T-helper 2 cell (primary cell): Measurements from ENCODE around the gene KIAA1755.
"Not testable (repeated sequence)": the region's sequence is repeated elsewhere in the genome, so short reads cannot be mapped to it uniquely, and the experiment has no call there.

Experiments
- DNase-seq, 5 experiments: peaks; one replicate each; pipeline versions ENCODE4 v3.0.0 to v3.0.0-alpha.2; 2012 to 2022

Gene KIAA1755

DNA sequence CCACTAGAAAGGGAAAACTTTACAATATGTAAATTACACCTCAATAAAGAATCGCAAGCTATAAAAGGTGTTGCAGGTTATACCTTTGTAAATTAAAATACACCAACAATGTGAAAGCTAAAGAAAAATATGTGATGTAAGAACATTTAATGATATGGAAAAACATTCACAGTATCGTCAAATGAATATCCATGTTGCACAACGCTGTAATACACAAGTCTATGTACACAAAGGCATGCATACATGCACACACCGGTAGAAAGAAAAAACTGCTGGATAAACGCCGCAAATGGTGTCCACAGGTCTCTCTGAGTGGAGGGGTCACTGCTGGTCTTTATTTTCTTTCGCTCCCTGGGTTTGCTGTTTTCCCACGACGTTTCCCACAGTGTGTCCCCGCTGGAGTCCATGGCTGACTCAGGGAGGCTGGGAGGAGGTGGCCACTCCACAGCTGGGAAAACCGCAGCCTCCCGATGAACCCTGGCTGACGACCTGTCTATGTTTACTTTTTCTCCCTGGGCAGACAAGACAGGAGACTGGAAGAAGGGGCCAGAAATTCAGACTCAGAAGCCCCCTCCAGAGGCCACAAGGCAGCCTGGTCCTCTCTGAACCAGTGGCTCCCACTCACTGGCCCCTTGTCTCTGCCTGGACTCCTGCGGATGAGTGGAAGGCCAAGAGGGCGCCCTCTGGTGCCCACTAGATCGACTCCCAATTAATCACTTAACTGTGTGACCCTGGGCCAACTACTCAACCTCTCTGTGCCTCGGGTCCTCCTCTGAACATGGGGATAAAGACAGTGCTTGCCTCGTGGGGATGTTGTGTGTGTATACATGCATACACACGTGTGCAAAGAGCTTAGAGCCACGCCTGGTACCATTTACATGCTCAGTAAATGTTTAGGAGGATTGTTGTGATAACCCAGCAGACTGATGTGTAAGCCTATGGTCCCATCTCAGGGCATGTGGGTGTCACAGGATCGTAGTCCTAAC lies 30.6 kb upstream of the KIAA1755 start:
- no peak for DNase-seq

DNA sequence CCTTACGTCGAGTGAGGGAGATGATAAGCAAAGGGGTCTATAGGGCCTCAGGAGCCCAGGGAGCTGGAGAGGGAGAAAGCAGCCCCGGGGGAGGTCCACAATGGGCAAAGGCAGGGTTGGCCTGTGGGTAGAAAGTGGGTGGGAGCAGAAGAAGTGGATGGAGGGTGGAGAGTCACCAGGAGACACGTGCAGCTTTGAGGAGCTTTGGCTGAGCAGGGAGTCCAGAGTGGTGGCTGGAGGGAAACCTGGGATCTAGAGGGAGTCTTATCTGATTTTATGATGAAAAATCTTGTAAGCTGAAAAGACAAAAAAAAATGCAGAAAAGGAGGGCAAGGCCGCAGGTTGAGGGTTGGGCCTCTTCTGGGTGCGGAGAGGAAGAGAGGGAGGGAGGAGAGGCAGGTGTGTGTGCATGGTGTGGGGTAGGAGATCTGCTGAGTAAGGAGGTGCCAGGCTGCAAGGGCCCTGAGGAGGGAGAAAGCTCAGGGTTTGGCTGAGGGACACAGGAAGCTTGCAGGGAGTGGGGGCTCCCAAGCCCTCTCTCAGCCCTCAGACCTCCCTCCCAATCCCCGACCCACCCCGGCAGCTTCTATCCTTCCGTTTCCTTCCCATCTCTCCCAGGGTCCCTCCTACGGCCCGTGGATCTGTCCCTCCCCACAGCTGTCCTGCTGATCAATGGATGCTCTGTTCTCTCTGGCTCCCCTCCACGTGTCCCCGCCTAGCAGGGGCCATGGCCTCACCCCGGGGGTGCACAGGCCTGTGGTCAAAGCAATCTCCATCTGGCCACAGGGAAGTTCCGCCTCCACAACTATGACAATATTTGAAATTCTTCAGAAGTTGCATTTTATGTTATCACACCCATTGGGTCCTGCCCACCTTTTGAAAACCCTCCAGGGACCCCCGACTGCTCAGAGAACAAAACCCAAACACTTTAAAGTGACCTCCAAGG lies 26.3 kb upstream of the KIAA1755 start:
- DNase-seq: no peak

DNA sequence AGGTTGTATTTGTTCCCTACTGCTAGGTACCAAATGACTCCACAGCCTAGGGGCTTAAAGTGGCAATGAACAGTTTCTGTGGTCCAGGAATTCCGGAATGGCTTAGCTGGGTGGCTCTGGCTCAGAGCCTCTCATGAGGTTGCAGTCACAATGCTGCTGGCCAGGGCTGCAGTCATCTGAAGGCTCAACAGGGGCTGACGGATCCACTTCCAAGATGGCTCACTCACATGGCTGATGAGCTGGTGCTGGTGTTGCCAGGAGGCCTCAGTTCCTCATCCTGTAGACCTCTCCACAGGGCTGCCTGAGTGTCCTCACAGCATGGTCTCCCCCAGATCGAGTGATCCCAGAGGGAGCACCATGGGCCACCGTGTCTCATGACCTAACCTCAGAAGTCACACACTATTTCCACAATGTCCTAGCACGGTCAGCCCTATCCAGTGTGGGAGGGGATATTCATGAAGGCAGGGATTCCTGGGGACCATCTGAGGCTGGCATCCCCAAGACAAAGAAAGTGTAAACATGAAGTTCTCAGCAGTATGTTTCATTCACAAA lies 24.4 kb upstream of the KIAA1755 start:
- no peak for DNase-seq

DNA sequence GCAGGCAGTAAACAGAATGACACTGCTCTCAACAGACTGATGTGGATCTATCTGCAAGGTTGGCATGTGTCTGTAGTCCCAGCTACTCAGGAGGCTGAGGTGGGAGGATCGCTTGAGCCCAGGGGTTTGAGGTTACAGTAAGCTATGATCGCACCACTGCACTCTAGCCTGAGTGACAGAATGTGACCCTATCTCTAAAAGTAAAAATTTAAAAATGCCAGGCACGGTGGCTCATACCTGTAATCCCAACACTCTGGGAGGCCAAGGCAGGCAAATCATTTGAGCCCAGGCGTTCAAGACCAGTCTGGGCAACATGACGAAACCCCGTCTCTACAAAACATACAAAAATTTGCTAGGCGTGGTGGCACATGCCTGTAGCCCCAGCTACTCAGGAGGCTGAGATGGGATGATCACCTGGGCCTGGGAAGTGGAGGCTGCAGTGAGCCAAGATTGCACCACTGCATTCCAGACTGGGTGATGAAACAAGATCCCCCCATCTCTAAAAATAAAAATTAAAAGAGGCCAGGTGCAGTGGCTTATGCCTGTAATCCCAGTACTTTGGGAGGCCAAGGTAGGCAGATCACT lies 23.6 kb upstream of the KIAA1755 start:
- DNase-seq: not testable (repeated sequence)

DNA sequence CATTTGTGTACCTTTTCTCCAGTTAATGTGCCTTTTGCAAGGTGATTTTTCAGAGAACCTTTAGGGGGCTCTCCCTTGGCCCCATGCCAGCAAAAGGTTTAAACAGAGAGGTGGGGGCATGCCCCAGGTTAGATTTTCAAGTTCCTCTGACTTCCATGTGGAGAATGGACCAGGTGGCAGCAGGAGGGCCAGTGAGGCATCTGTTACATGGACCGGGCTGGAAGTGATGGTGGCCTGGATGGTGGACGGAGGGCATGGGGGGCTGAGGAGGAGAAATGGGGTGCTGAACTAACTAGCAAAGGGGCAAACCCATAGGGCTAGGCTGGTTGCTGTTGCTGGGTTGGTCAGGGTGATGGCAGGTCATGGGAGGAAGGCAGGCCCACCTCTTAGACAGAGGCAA lies 22.7 kb upstream of the KIAA1755 start:
- no peak for DNase-seq

DNA sequence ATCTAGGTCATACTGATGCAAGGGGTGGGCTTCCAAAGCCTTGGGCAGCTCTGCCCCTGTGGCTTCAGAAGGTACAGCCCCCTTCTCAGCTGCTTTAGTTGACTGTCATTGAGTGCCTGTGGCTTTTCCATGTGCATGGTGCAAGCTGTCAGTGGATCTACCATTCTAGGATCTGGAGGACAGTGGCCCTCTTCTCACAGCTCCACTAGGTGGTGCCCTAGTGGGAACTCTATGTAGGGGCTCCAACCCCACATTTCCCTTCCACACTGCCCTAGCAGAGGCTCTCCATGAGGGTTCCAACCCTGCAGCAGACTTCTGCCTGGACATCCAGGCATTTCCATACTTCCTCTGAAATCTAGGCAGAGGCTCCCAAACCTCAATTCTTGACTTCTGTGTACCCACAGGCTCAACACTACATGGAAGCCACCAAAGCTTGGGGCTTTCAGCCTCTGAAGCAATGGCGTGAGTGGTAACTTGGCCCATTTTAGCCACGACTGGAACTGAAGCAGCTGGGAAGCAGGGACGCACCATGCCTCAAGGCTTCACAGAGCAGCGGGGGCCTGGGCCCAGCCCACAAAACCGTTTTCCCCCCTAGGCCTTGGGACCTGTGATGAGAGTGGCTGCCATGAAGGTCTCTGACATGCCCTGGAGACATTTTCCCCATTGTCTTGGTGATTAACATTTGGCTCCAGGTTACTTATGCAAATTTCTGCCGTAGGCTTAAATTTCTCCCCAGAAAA lies 20.8 kb upstream of the KIAA1755 start:
- not testable (repeated sequence) for DNase-seq

DNA sequence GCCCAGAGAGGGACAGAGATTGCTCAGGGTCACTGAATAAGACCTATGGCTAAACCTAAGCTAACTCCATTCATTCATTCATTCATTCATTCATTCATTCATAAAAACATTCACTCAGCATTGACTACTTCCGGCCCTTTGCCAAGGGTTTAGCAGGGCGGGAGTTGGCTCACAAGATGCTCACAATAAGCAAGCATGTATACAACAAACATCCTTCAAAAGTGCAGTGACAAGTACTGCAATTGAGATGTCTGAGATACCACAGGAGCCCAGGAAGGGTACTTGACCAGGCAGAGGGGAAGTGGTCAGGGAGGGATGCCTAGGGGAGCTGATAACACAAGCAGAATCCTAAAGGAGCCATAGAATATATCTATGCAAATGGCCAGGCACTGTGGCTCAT lies 18.2 kb upstream of the KIAA1755 start:
- no peak for DNase-seq

DNA sequence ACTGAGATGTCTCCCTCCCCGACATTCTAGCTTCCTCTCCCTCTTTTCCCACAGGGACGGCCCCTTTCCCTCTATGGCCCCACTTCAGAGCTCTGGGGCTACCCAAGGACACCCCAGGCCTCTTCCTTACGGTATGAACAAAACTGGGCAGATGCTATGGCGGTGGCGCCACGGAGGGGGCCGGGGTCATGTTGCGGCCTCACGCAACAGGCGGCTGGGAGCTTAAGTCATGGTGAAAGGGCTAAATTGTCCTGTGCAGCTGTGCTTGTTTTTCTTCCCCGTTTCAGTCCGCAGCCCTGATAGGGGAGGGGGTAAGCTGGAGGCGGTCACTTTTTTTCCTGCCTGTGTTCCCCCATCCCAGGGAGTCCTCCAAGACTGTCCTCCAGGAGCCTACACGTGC lies 17.6 kb upstream of the KIAA1755 start:
- no peak for DNase-seq

DNA sequence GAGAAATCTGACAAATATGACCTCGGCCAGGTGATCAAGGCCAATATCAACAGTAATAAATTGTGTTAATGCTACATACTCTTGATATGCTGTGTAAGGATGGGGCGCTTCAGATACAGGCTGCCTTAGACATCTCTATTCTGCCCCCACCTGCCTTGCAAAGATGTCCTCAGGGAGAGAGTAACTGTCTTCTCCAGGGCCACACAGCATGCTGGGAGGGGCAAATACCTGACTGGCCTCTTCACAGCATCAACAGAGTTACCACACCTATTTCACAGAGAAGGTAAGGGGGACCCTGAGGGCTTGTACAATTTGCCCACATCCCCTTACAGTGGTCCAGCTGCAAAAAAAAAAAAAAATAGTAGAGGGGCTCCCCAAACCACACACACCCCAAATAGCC lies 17.2 kb upstream of the KIAA1755 start:
- DNase-seq: no peak

DNA sequence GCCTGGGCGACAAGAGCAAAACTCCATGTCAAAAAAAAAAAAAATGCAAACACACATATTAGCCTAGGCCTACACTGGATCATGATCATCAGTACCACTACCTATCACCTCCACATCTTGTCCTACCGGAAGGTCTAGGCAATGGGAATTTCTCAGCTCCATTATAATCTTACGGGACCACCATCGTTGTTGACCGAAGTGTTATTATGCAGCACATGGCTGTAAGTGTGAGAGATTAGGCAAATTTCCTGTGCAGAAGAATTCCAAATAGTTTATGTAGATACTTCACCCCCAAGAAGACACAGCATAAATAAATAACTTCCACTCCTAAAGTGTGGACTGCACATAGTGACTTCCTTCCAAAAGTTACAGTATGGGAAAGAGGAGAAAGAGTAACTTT lies 16.8 kb upstream of the KIAA1755 start:
- no peak for DNase-seq

DNA sequence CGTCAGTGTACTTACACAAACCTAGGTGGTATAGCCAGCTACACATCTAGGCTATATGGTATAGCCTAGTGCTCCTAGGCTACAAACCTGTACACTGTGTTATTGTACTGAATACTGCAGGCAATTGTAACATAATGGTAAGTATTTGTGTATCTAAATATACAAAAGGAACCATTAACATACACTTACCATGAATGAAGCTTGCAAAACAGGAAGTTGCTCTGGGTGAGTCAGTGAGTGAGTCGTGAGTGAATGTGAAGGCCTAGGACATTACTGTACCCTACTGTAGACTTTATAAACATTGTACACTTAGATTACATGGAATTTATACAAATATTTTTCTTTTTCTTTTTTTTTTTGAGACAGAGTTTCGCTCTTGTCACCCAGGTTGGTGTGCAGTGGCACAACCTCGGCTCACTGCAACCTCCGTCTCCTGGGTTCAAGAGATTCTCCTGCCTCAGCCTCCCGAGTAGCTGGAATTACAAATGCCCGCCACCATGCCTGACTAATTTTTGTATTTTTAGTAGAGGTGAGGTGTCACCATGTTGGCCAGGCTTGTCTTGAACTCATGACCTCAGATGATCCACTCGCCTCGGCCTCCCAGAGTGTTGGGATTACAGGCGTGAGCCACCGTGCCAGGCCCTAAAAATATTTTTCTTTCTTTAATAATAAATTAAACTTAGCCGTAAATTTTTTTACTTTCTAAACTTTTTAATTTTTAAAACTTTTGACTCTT lies 15.4 kb upstream of the KIAA1755 start:
- DNase-seq: no peak

DNA sequence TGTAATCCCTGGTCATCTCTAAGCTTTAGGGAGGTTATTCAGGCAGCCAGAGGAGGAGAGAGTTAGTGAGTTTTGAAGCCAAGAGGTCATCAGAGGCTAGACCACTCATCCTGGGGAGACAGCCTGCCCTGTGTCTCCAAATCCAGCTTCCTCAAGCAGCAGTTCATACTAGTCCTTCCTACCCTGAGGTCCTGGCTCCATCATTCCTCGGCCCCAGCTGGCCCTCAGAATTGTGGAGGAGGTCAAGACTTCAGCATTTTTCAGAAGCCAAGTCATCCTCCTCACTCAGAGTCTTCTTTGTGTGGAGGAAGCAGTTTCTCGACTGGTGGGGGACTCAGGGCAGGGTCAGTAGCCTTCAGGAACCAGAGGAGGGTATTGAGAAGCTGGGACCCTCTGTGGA lies 12.4 kb upstream of the KIAA1755 start:
- no peak for DNase-seq

DNA sequence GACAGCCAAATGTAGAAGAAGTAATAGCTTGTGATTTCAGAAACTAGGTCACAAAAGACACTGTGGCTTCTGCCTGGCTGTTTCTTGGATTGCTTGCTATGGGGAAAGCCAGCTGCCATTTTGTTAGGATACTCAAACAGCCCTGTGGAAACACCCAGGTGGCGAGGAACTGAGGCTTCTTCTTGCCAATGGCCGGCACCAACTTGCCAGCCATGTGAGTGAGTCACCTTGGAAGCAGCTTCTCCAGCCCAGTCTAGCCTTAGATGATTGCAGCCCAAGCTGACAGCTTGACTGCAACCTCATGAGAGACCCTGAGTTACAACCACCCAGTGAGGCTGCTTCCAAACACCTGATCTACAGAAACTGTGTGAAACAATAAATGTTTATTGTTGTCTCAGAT lies 11.9 kb upstream of the KIAA1755 start:
- DNase-seq: no peak

DNA sequence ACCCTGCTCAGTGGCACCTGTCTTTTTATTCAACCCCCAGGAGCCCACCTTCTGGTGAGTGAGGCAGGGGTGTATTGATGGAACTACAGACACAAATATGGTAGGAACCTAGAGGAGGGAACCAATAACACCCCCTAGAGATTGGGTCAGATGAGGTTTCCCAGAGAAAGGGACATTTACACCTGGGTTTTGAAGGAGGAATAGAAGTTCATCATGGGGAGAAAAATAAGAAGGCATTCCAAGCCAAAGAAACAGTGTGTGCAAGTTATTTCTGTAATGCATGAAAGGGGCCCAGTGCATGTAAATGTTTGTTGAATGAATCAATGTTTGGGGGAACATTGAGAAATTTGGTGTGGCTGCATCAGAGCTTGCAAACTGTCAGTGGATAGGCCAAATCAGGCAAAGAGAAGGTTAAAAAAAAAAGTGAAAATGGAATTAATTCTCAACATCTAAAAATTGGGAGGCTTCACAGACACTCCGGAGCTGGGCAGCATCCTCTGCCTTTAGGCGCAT lies 11.1 kb upstream of the KIAA1755 start:
- no peak for DNase-seq

DNA sequence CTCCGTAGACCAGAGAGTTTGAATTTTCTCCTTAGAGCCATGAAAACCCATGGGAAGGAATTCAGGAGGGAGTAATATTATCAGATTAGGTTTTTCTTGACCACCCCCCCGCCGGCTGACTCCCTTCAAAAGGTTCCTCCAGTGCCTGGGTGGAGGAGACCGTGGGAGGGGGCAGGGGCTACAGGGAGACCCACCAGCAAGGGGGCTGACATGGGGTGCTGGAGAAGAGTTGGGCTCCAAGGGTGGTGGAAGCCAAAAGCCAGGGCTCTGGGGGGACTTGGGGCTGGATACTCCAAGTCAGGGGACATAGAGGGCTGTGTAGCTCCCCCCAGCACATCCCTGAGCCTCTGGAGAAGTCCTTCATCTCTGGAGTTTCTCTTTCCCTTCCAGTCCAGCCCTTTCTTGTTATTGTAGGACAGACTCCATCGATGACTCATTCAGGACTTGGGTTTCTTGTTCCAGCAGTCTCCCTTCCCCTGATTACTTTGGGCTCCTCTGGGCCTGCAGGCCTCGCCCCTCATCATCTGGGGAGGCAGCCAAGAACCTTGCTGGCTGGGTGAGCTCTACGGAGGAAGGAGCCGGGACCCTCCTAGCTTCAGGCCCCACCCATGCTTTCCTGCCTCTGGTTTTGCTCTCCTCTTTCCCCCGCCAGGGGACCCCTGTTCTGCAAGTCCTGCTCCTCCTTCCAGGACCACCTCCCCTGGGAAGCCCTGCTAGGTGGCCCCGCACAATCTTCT lies 10.5 kb upstream of the KIAA1755 start:
- DNase-seq: no peak

DNA sequence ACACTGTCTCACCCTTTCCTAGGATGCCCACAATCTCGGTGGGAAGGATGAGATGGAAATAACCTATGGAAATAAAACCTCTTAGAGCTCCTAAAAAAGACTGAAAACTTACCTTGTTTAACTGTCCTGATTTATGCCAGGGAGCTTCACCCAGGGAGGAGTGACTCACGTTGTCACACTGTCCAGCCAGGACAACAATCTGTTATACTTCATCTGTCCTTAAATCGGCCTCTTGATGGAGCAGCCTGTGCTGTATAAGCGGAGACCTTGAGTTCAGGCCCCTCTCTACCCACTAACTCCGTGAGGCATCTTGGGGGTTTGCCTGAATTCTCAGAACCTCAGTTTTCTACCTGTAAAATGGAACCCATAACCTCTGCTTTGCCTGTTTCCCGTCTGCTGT lies 9.2 kb upstream of the KIAA1755 start:
- no peak for DNase-seq

DNA sequence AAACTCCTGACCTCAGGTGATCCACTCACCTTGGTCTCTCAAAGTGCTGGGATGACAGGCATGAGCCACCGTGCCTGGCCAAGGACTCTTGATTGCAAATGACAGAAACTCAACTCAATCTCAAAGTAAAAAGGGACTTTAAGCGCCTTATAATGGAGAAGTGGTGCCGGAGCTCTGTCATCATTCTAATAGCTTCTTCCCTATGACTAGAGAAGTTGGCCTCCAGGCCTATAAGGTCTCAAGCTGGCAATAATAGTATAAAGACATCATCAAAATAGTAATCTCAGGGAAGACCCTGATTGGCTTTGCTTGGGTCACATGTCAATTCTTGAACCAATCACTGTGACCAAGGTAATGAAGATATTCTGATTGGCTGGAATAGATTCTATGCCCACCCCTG lies 8.5 kb upstream of the KIAA1755 start:
- no peak for DNase-seq

DNA sequence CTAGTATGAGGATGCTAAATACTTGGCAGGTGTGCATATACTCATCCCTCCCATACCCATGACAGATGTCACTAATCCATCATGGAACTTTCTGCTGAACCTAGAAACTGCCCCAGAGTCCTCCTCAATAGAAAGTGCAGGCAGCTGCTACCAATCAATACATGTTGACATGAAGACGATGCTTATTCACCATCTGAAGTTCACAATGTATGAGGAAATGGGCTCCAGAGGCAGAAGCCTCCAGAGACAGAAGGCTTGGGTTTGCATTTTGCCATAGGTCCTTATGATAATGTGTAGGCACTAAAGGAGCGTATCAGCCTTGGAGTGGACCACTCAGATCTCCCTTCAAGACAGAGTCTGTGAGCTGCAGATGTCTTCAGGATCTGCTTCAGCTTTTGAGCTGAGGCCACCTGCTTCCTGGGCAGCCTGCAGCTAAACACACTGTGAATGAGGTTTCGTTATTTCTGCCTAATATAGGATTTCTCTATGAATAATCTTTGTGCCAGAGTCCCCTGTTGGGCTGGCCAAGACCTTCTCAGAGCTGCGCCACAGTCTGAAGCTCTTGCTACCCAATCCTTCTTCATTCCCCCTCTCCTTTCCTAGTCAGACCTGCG lies 7.5 kb upstream of the KIAA1755 start:
- no peak for DNase-seq

DNA sequence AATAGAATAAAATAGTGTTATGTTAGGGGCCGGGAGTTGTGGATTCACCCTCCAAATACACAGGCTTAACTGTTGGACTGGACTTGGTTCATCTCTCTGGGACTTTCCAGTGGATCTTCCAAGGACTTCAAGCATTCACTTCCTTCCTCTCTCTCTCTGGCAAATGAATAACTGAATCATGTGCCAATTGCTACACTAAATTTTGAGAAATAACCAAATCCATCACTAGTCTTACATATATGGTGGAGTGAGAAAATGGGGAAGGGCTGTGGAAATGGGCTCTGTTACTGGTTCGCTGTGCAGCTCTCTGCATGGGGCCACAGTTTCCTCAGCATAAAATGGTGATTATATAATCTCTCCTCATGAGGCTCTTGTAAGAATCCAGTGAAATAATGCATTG lies 6.8 kb upstream of the KIAA1755 start:
- no peak for DNase-seq

DNA sequence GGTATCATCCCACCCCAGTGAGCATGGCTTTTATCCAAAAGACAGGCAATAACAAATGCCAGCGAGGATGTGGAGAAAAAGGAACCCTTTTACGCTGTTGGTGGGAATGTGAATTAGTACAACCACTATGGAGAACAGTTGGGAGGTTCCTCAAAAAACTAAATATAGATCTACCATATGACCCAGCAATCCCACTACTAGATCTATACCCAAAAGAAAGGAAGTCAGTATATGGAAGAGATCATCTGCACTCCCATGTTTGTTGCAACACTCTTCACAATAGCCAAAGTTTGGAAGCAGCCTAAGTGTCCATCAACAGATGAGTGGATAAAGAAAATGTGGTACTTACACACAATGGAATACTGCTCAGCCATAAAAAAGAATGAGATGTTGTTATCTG lies 5.9 kb upstream of the KIAA1755 start:
- no peak for DNase-seq
